Measurements from ENCODE around the gene PRRC2B.
"Not testable (repeated sequence)": the region's sequence is repeated elsewhere in the genome, so short reads cannot be mapped to it uniquely, and the experiment has no call there.

The PRRC2B gene

GRCh38 chr9:131387394-131387793 is 6.5 kb upstream of the PRRC2B start:
- DNase-seq, result no peak

GRCh38 chr9:131391020-131391419 is 2.9 kb upstream of the PRRC2B start:
- no peak for DNase-seq

GRCh38 chr9:131391504-131391903 is 2.4 kb upstream of the PRRC2B start:
- no peak for DNase-seq

GRCh38 chr9:131394464-131395156 is 724 bp downstream of the PRRC2B start:
- peak; percentile 48 for DNase-seq

GRCh38 chr9:131395157-131396098 is 1.5 kb downstream of the PRRC2B start:
- peak; percentile 83 for DNase-seq

GRCh38 chr9:131396099-131396479 is 2.2 kb downstream of the PRRC2B start:
- not testable (repeated sequence) for DNase-seq

- DNase-seq, result no peak
Observed at GRCh38 chr9:131396626-131397025, 2.7 kb downstream of the PRRC2B start.

- DNase-seq, result no peak
Observed at GRCh38 chr9:131397100-131397790, 3.4 kb downstream of the PRRC2B start.

GRCh38 chr9:131398204-131398603 is 4.3 kb downstream of the PRRC2B start:
- peak; percentile 31 for DNase-seq

- no peak for DNase-seq
Observed at GRCh38 chr9:131399972-131400371, 6.1 kb downstream of the PRRC2B start.

- no peak for DNase-seq
Observed at GRCh38 chr9:131400627-131401026, 6.7 kb downstream of the PRRC2B start.

GRCh38 chr9:131402073-131402472 is 8.2 kb downstream of the PRRC2B start:
- DNase-seq, result no peak

GRCh38 chr9:131402738-131403492 is 9.0 kb downstream of the PRRC2B start:
- DNase-seq, result no peak

GRCh38 chr9:131403493-131403773 is 9.5 kb downstream of the PRRC2B start:
- DNase-seq, result no peak

GRCh38 chr9:131404581-131404980 is 10.7 kb downstream of the PRRC2B start:
- no peak for DNase-seq

- no peak for DNase-seq
Observed at GRCh38 chr9:131404987-131405386, 11.1 kb downstream of the PRRC2B start.

- no peak for DNase-seq
Observed at GRCh38 chr9:131405428-131405827, 11.5 kb downstream of the PRRC2B start.

GRCh38 chr9:131405858-131406537 is 12.1 kb downstream of the PRRC2B start:
- DNase-seq, result no peak

- no peak for DNase-seq
Observed at GRCh38 chr9:131406563-131407436, 12.9 kb downstream of the PRRC2B start.

- DNase-seq, result peak; percentile 31
Observed at GRCh38 chr9:131407717-131408195, 13.9 kb downstream of the PRRC2B start.

- no peak for DNase-seq
Observed at GRCh38 chr9:131409458-131409992, 15.6 kb downstream of the PRRC2B start.

Measured in stimulated activated CD4-positive, alpha-beta T cell treated with anti-CD3 and anti-CD28 coated beads, Interleukin-1b, Interleukin-23, amount 100 ng/mL, for 48 hours (primary cell).